A673 (cell line): ENCODE data around the gene PCDHB13. TPM values are rescaled to one million over a fixed set of nuclear protein-coding genes. Genes with fewer than 3 reads are reported as not detected.
"Not testable (repeated sequence)": the region's sequence is repeated elsewhere in the genome, so short reads cannot be mapped to it uniquely, and the experiment has no call there.

Source experiments
- BruUV-seq: library from RNA; stranded (reverse); fragments of 400-500 nt; replicated peaks from 2 replicates; lab custom pipeline; 2021; lab: Mats Ljungman, UMichigan
- CTCF ChIA-PET: fragments of 300-600 bp; sonication (Branson Sonifier 250); formaldehyde crosslinking; loops from one replicate; lab custom pipeline; 2022; ENCODE audit warnings: antibody characterized with exemption; lab: Charles Lee
- POLR2A ChIA-PET: fragments of 300-600 bp; sonication (Branson Sonifier 250); formaldehyde crosslinking; loops from one replicate; lab custom pipeline; 2022; ENCODE audit warnings: antibody characterized with exemption; ENCODE audit not compliant: low non-redundant PET; lab: Charles Lee
- DNase-seq: peaks from one replicate; pipeline ENCODE4 v3.0.0-alpha.2; 2015; ENCODE audit warnings: low spot score
- H3K27ac ChIP-seq: fragments of 200-600 bp; sonication (generic); 2 replicates; pipeline ENCODE4 v1.5.1; 2016; ENCODE audit warnings: mixed run types, low read depth, mild to moderate bottlenecking, mixed read lengths, antibody characterized with exemption, low read length; ENCODE audit not compliant: poor library complexity, severe bottlenecking
- H3K27me3 ChIP-seq: fragments of 200-600 bp; sonication (generic); replicated peaks from 2 replicates; pipeline ENCODE4 v1.6.1; 2017; ENCODE audit warnings: mixed run types, low read depth, mild to moderate bottlenecking, mixed read lengths, antibody characterized with exemption, low read length; ENCODE audit not compliant: insufficient read depth, poor library complexity
- H3K36me3 ChIP-seq: fragments of 200-600 bp; sonication (generic); 2 replicates; pipeline ENCODE4 v1.6.1; 2016; ENCODE audit warnings: mixed run types, mild to moderate bottlenecking, mixed read lengths, antibody characterized with exemption, low read length; ENCODE audit not compliant: insufficient read depth, poor library complexity, severe bottlenecking
- H3K4me1 ChIP-seq: fragments of 200-600 bp; sonication (generic); 2 replicates; pipeline ENCODE4 v1.6.1; 2017; ENCODE audit warnings: mixed run types, mild to moderate bottlenecking, mixed read lengths, antibody characterized with exemption, low read length; ENCODE audit not compliant: insufficient read depth, poor library complexity, severe bottlenecking
- H3K4me3 ChIP-seq: fragments of 200-600 bp; sonication (generic); 2 replicates; pipeline ENCODE4 v1.5.1; 2016; ENCODE audit warnings: low read depth, mixed run types, mild to moderate bottlenecking, mixed read lengths, low read length; ENCODE audit not compliant: poor library complexity, severe bottlenecking
- H3K9me3 ChIP-seq: fragments of 200-600 bp; sonication (generic); 2 replicates; pipeline ENCODE4 v1.6.1; 2016; ENCODE audit warnings: mixed run types, low read depth, mild to moderate bottlenecking, mixed read lengths, antibody characterized with exemption, low read length; ENCODE audit not compliant: poor library complexity, severe bottlenecking
- EZH2 ChIP-seq: fragments of 200-600 bp; sonication (generic); IDR thresholded peaks from 2 replicates; pipeline ENCODE4 v1.6.1; 2017; ENCODE audit warnings: borderline replicate concordance, low read depth, mild to moderate bottlenecking, mixed read lengths, antibody characterized with exemption, low read length; ENCODE audit not compliant: poor library complexity, severe bottlenecking
- intact Hi-C: fragments of 100-400 bp; cut with micrococcal nuclease; formaldehyde crosslinking; loops from one replicate; pipeline ENCODE4 v1.10.0; 2022; ENCODE audit not compliant: unreplicated experiment
- total RNA-seq: library from RNA; stranded (reverse); gene quantifications from 2 replicates; pipeline ENCODE4 v1.2.3, GENCODE V29; 2021
- TF ChIP-seq, protein P1 (sequence below): fragments of 300-800, 200-600 bp; sonication (generic); conservative IDR thresholded peaks from 2 replicates; pipeline ENCODE4 v1.5.1; 2017; ENCODE audit warnings: low read depth, mild to moderate bottlenecking, antibody characterized with exemption, low read length, moderate library complexity, mixed read lengths

PCDHB13 gene
- total RNA-seq, 1 experiment from 2014 or later = 1.8 TPM

DNA sequence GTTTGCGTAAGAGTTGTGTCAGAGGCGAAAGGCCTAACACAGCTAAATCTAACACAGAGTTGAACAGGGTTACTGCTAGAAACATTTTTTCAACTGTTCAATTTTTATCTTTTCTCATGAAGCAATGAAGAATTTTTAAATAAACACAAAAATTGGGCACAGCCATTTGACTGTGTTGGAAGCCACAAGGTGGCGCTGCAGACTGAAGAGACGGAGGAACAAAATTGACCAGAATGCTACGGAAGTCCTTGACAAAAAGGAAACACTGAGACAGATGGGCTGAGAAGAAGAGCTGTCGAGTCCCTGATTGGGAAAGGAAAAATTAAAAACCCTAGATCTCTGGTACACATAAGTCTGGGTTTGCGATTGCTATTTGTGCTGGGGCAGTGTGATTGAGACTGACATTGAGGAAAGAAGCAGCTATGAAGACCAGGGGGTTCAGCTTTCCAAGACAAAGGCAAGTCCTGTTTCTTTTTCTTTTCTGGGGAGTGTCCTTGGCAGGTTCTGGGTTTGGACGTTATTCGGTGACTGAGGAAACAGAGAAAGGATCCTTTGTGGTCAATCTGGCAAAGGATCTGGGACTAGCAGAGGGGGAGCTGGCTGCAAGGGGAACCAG lies 26.7 kb upstream of the PCDHB13 start, which contains the start of gene PCDHB9:
PCDHB9 (plus strand) TSS at position 265 of the 616 bp plus-strand sequence; CDS start at position 423, 158 bp downstream.
- no peaks in the 10 kb centered on the region for H3K27me3 ChIP-seq
- H3K9me3 ChIP-seq = no peaks in the 10 kb centered on the region
- H3K36me3 ChIP-seq = peaks cover 5% of the 10 kb centered on the region
- no peaks in the 10 kb centered on the region for H3K4me1 ChIP-seq
- no TSS peak for BruUV-seq
- H3K27ac ChIP-seq = peak within 1 kb of the TSS; percentile 34
- CTCF ChIA-PET = interaction anchor here (0.8 to 1.4 kb wide), 4 partner anchors 13 to 381 kb away, joined by 3 to 6 read pairs (median 5); partner anchors contain the start of genes PCDHB11, PCDHB2 and PCDHB5
- DNase-seq = peak; percentile 79
- intact Hi-C loops = no loop called here
- TF ChIP-seq EZH2 = no peak
- TF ChIP-seq, protein P1, sequence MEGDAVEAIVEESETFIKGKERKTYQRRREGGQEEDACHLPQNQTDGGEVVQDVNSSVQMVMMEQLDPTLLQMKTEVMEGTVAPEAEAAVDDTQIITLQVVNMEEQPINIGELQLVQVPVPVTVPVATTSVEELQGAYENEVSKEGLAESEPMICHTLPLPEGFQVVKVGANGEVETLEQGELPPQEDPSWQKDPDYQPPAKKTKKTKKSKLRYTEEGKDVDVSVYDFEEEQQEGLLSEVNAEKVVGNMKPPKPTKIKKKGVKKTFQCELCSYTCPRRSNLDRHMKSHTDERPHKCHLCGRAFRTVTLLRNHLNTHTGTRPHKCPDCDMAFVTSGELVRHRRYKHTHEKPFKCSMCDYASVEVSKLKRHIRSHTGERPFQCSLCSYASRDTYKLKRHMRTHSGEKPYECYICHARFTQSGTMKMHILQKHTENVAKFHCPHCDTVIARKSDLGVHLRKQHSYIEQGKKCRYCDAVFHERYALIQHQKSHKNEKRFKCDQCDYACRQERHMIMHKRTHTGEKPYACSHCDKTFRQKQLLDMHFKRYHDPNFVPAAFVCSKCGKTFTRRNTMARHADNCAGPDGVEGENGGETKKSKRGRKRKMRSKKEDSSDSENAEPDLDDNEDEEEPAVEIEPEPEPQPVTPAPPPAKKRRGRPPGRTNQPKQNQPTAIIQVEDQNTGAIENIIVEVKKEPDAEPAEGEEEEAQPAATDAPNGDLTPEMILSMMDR = peak; percentile 90
- POLR2A ChIA-PET = no interaction called here
- peak within 1 kb of the TSS; percentile 34 for H3K4me3 ChIP-seq

DNA sequence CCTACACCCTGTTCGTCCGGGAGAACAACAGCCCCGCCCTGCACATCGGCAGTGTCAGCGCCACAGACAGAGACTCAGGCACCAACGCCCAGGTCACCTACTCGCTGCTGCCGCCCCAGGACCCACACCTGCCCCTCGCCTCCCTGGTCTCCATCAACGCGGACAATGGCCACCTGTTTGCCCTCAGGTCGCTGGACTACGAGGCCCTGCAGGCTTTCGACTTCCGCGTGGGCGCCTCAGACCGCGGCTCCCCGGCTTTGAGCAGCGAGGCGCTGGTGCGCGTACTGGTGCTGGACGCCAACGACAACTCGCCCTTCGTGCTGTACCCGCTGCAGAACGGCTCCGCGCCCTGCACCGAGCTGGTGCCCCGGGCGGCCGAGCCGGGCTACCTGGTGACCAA lies 25.0 kb upstream of the PCDHB13 start:
- POLR2A ChIA-PET, CTCF ChIA-PET, DNase-seq: not testable (repeated sequence)

DNA sequence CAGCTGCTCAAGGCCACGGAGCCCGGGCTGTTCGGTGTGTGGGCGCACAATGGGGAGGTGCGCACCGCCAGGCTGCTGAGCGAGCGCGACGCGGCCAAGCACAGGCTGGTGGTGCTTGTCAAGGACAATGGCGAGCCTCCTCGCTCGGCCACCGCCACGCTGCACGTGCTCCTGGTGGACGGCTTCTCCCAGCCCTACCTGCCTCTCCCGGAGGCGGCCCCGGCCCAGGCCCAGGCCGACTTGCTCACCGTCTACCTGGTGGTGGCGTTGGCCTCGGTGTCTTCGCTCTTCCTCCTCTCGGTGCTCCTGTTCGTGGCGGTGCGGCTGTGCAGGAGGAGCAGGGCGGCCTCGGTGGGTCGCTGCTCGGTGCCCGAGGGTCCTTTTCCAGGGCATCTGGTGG lies 24.6 kb upstream of the PCDHB13 start:
- H3K4me1 ChIP-seq, DNase-seq, H3K9me3 ChIP-seq, H3K4me3 ChIP-seq, POLR2A ChIA-PET, BruUV-seq, CTCF ChIA-PET, H3K27ac ChIP-seq, H3K36me3 ChIP-seq, H3K27me3 ChIP-seq, intact Hi-C loops: not testable (repeated sequence)

More for the DNA sequence above, 25.0 kb upstream of the PCDHB13 start:
- H3K27ac ChIP-seq, H3K4me3 ChIP-seq, BruUV-seq, H3K27me3 ChIP-seq, H3K9me3 ChIP-seq, intact Hi-C loops, H3K36me3 ChIP-seq, H3K4me1 ChIP-seq: not testable (repeated sequence)

DNA sequence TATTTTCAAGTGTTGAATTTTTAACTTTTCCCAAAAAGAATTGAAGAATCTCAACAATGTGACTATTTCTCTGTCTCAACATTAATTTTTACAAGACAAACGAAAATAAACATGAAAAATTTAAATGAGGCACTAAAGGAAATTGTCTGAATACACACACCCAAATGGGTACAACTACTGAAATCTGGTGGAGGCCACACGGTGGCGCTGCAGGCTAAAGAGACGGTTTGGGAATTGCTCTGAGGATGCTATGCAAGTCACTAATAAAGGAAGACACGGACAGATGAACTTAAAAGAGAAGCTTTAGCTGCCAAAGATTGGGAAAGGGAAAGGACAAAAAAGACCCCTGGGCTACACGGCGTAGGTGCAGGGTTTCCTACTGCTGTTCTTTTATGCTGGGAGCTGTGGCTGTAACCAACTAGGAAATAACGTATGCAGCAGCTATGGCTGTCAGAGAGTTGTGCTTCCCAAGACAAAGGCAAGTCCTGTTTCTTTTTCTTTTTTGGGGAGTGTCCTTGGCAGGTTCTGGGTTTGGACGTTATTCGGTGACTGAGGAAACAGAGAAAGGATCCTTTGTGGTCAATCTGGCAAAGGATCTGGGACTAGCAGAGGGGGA lies 21.5 kb upstream of the PCDHB13 start, which contains the start of gene PCDHB10:
PCDHB10 (plus strand) TSS at position 244 of the 616 bp plus-strand sequence; CDS start at position 444, 200 bp downstream.
- no peak within 1 kb of the TSS for H3K27ac ChIP-seq
- no peak for TF ChIP-seq EZH2
- TF ChIP-seq, protein P1 = peak; percentile 87
- no peak within 1 kb of the TSS for H3K4me3 ChIP-seq
- DNase-seq = peak; percentile 78
- intact Hi-C loops = no loop called here
- ChIA-PET CTCF (interaction anchor here (0.5 to 1.2 kb wide), 3 partner anchors 10 to 331 kb away, joined by 3 to 9 read pairs (median 4); partner anchors contain the start of gene PCDHB16), POLR2A (interaction anchor here (0.5 kb wide), 1 partner anchor 251 kb away, joined by 12 read pairs; no protein-coding TSS in a partner anchor)
- peaks cover 15% of the 10 kb centered on the region for H3K9me3 ChIP-seq
- no peaks in the 10 kb centered on the region for H3K4me1 ChIP-seq
- H3K27me3 ChIP-seq = no peaks in the 10 kb centered on the region
- no peaks in the 10 kb centered on the region for H3K36me3 ChIP-seq
- no TSS peak for BruUV-seq

DNA sequence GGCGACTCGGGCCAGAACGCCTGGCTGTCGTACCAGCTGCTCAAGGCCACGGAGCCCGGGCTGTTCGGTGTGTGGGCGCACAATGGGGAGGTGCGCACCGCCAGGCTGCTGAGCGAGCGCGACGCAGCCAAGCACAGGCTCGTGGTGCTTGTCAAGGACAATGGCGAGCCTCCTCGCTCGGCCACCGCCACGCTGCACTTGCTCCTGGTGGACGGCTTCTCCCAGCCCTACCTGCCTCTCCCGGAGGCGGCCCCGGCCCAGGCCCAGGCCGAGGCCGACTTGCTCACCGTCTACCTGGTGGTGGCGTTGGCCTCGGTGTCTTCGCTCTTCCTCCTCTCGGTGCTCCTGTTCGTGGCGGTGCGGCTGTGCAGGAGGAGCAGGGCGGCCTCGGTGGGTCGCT lies 19.4 kb upstream of the PCDHB13 start:
- DNase-seq, H3K27me3 ChIP-seq, intact Hi-C loops, CTCF ChIA-PET, H3K4me1 ChIP-seq, H3K36me3 ChIP-seq, POLR2A ChIA-PET, H3K4me3 ChIP-seq, H3K27ac ChIP-seq, BruUV-seq: not testable (repeated sequence)
- H3K9me3 ChIP-seq = peaks cover 19% of the 10 kb centered on the region
